B cell (primary cell): ENCODE measurements around the gene SHMT1. TPM values are rescaled to one million over a fixed set of nuclear protein-coding genes. Genes with fewer than 3 reads are reported as not detected.
A peak's percentile ranks its signal among the peaks of the same experiment; 100 is the strongest.

Experiments used
- ATAC-seq: fragments of 200-7000 bp; cut with Tn5 transposase; one replicate; pipeline ENCODE4 v1.10.0; 2021; ENCODE audit warnings: low read depth, mild to moderate bottlenecking, moderate number of reproducible peaks, moderate library complexity
- CTCF ChIA-PET: fragments of 350-600 bp; sonication (Branson Sonifier 250); formaldehyde crosslinking; loops from one replicate; lab custom pipeline; 2021; ENCODE audit warnings: antibody characterized with exemption, inconsistent platforms; lab: Charles Lee
- POLR2A ChIA-PET: fragments of 350-600 bp; sonication (Branson Sonifier 250); formaldehyde crosslinking; loops from one replicate; lab custom pipeline; 2021; ENCODE audit warnings: antibody characterized with exemption; lab: Charles Lee
- DNase-seq: peaks from one replicate; pipeline ENCODE4 v3.0.0; 2013
- H2AFZ ChIP-seq: 2 replicates; pipeline ENCODE4 v1.6.1; 2012; ENCODE audit warnings: mild to moderate bottlenecking, low read depth, low read length; ENCODE audit not compliant: insufficient read depth, poor library complexity, severe bottlenecking
- H3K27ac ChIP-seq, 2 donors: 1 replicate in 1 of 2; 2 replicates in 1 of 2; pipeline ENCODE4 v1.5.1; 2012 to 2013; ENCODE audit warnings: low read length in 2 of 2, mild to moderate bottlenecking in 2 of 2, moderate library complexity in 1 of 2
- H3K27me3 ChIP-seq, 4 experiments: fragments of 200-600 bp in 1 of 4; sonication (generic) in 1 of 4; replicated peaks in 1 of 4; 1 replicate in 2 of 4; 2 replicates in 2 of 4; pipeline versions ENCODE4 v1.6.1 to v1.7.0; 2013 to 2016; ENCODE audit warnings: low read length in 3 of 4, mild to moderate bottlenecking in 2 of 4, mixed read lengths in 1 of 4, moderate library complexity in 1 of 4; ENCODE audit not compliant: insufficient read depth in 4 of 4, control insufficient read depth in 3 of 4; ENCODE audit errors: control extremely low read depth in 1 of 4
- H3K36me3 ChIP-seq, 2 experiments: replicated peaks in 1 of 2; 1 replicate in 1 of 2; 2 replicates in 1 of 2; pipeline versions ENCODE4 v1.6.1 to v1.7.1; 2013; ENCODE audit warnings: low read length in 1 of 2; ENCODE audit not compliant: insufficient read depth in 2 of 2, control insufficient read depth in 1 of 2; ENCODE audit errors: control extremely low read depth in 1 of 2, extremely low read depth in 1 of 2
- H3K4me1 ChIP-seq, 2 donors: fragments of 200-600 bp in 1 of 2; sonication (generic) in 1 of 2; 1 replicate in 1 of 2; 2 replicates in 1 of 2; pipeline versions ENCODE4 v1.5.1 to v1.6.1; 2013 to 2017; ENCODE audit warnings: low read length in 2 of 2; ENCODE audit not compliant: control insufficient read depth in 2 of 2, insufficient read depth in 2 of 2
- H3K4me2 ChIP-seq: replicated peaks from 2 replicates; pipeline ENCODE3; 2012; ENCODE audit warnings: mild to moderate bottlenecking, low read depth, low read length; ENCODE audit not compliant: poor library complexity, severe bottlenecking
- H3K4me3 ChIP-seq, 5 experiments: fragments of 200-600 bp in 1 of 5; sonication (generic) in 1 of 5; 1 replicate in 3 of 5; 2 replicates in 2 of 5; pipeline versions ENCODE4 v1.5.1 to v1.7.0; 2011 to 2016; ENCODE audit warnings: low read length in 4 of 5, mild to moderate bottlenecking in 4 of 5, low read depth in 2 of 5, control low read depth in 1 of 5, moderate library complexity in 1 of 5; ENCODE audit not compliant: insufficient read depth in 1 of 5; ENCODE audit errors: control extremely low read depth in 1 of 5, extremely low read depth in 1 of 5
- H3K79me2 ChIP-seq: fragments of 200-600 bp; sonication (generic); one replicate; pipeline ENCODE4 v1.6.0; 2016; ENCODE audit warnings: low read length; ENCODE audit not compliant: control insufficient read depth, insufficient read depth
- H3K9ac ChIP-seq: fragments of 200-600 bp; sonication (generic); 2 replicates; pipeline ENCODE4 v1.6.1; 2017; ENCODE audit warnings: mild to moderate bottlenecking, low read length, moderate library complexity
- H3K9me3 ChIP-seq, 3 donors: one replicate each; pipeline versions ENCODE4 v1.6.1 to v1.7.1; 2013; ENCODE audit warnings: low read length in 2 of 3; ENCODE audit not compliant: control insufficient read depth in 2 of 3, insufficient read depth in 1 of 3; ENCODE audit errors: control extremely low read depth in 1 of 3
- H4K20me1 ChIP-seq: 2 replicates; pipeline ENCODE4 v1.6.0; 2012; ENCODE audit warnings: mild to moderate bottlenecking, low read length; ENCODE audit not compliant: insufficient read depth, control insufficient read depth, poor library complexity, severe bottlenecking
- H3K27ac Mint-ChIP-seq: one replicate; pipeline ENCODE4 v1.8.0; 2021; ENCODE audit warnings: mixed read lengths
- H3K27me3 Mint-ChIP-seq: one replicate; pipeline ENCODE4 v1.8.0; 2021; ENCODE audit warnings: mixed read lengths
- H3K4me1 Mint-ChIP-seq: one replicate; pipeline ENCODE4 v1.8.0; 2021; ENCODE audit warnings: mixed read lengths
- H3K4me3 Mint-ChIP-seq: one replicate; pipeline ENCODE4 v1.8.0; 2021; ENCODE audit warnings: mixed read lengths
- H3K9me3 Mint-ChIP-seq: one replicate; pipeline ENCODE4 v1.8.0; 2022; ENCODE audit warnings: mixed read lengths; ENCODE audit not compliant: insufficient read depth
- CTCF ChIP-seq: fragments of 200-600 bp; IDR thresholded peaks from one replicate; pipeline ENCODE4 v1.8.0; 2022; ENCODE audit warnings: antibody characterized with exemption, mild to moderate bottlenecking
- EZH2 ChIP-seq: IDR thresholded peaks from 2 replicates; pipeline ENCODE4 v1.6.1; 2012; ENCODE audit warnings: borderline replicate concordance, low read depth, mild to moderate bottlenecking, moderate library complexity, low read length; ENCODE audit not compliant: insufficient read depth, poor library complexity, severe bottlenecking
- WGBS: methylation state at CpG from one replicate; pipeline ENCODE4 v1.1.5; 2013; ENCODE audit warnings: missing lambda C conversion rate; ENCODE audit not compliant: insufficient coverage; 5-methylcytosine and 5-hydroxymethylcytosine counted together
- intact Hi-C: fragments of 100-400 bp; cut with micrococcal nuclease; formaldehyde crosslinking; loops from one replicate; pipeline ENCODE4 v1.10.0; 2022
- polyA plus RNA-seq: library from polyadenylated mRNA; depleted of rRNA; stranded (reverse); fragments of >200 nt; gene quantifications from 2 replicates; pipeline ENCODE4 v1.2.3, GENCODE V29; 2012
- total RNA-seq, 2 donors: library from RNA; stranded (reverse); fragments of 120-200 nt in 1 of 2; gene quantifications; 1 replicate in 1 of 2; 2 replicates in 1 of 2; pipeline versions ENCODE4 v1.2.3 to v1.2.4, GENCODE V29; 2013 to 2022

Gene SHMT1
- total and polyA plus RNA-seq, 2 donors (not counting 1 experiment from before 2014, with no cell fraction given): 6.9 to 23.5 TPM

- peaks cover 0 to 27% (median 5%) of the 10 kb centered on the region in 4 experiments for H3K27me3 ChIP-seq
- peaks cover 0 to 3% (median 0%) of the 10 kb centered on the region in 3 donors for H3K9me3 ChIP-seq
- H3K4me1 ChIP-seq: peaks cover 7 to 18% of the 10 kb centered on the region in 2 donors
- H3K4me3 ChIP-seq: no peak overlapping the region
- H3K27ac ChIP-seq: no peak overlapping the region
- no peak overlapping the region for H3K9ac ChIP-seq
- DNase-seq (no peak), ATAC-seq (no peak)
- CTCF ChIA-PET: no interaction called here
- no peaks in the 10 kb centered on the region for H3K79me2 ChIP-seq
- H3K4me2 ChIP-seq: no peak overlapping the region
- H3K27ac Mint-ChIP-seq: no peak overlapping the region
- no peak overlapping the region for H2AFZ ChIP-seq
- H3K36me3 ChIP-seq: no peaks in the 10 kb centered on the region
- peak overlapping the region; percentile 8 for H3K4me3 Mint-ChIP-seq
- TF ChIP-seq CTCF: no peak
- no peak for TF ChIP-seq EZH2
- peaks cover 9% of the 10 kb centered on the region for H3K4me1 Mint-ChIP-seq
- POLR2A ChIA-PET: no interaction called here
- H4K20me1 ChIP-seq: no peaks in the 10 kb centered on the region
- WGBS: 92% methylated on average over 23 of the region's 23 CpGs
- intact Hi-C loops: no loop called here
- no peaks in the 10 kb centered on the region for H3K9me3 Mint-ChIP-seq
- peaks cover 15% of the 10 kb centered on the region for H3K27me3 Mint-ChIP-seq
Measured at GRCh38 chr17:18381158-18381952, 18.0 kb upstream of the SHMT1 start.

GRCh38 chr17:18380471-18381157, 17.3 kb upstream of the SHMT1 start:
- H3K27ac ChIP-seq: no peak overlapping the region

More at GRCh38 chr17:18380471-18381157, 17.3 kb upstream of the SHMT1 start:
- peaks cover 0 to 27% (median 5%) of the 10 kb centered on the region in 4 experiments for H3K27me3 ChIP-seq
- no peak overlapping the region for H3K4me3 ChIP-seq
- no peaks in the 10 kb centered on the region for H3K36me3 ChIP-seq
- ChIA-PET CTCF (no interaction called here), POLR2A (no interaction called here)
- DNase-seq (no peak), ATAC-seq (no peak)
- no peak overlapping the region for H3K9ac ChIP-seq
- Mint-ChIP-seq H3K4me3 (no peak overlapping the region), H3K4me1 (peaks cover 9% of the 10 kb centered on the region), H3K27ac (no peak overlapping the region), H3K9me3 (no peaks in the 10 kb centered on the region), H3K27me3 (peaks cover 10% of the 10 kb centered on the region)
- H3K4me1 ChIP-seq: peaks cover 7 to 18% of the 10 kb centered on the region in 2 donors
- intact Hi-C loops: no loop called here
- H3K9me3 ChIP-seq: peaks cover 0 to 4% (median 0%) of the 10 kb centered on the region in 3 donors
- TF ChIP-seq EZH2 (no peak), CTCF (no peak)
- no peaks in the 10 kb centered on the region for H4K20me1 ChIP-seq
- H3K4me2 ChIP-seq: no peak overlapping the region
- no peak overlapping the region for H2AFZ ChIP-seq
- WGBS: 77% methylated on average over 11 of the region's 15 CpGs
- H3K79me2 ChIP-seq: no peaks in the 10 kb centered on the region
